A172 (cell line): ENCODE results near the gene RAPGEF4. TPM values are rescaled to one million over a fixed set of nuclear protein-coding genes. Genes with fewer than 3 reads are reported as not detected.

Experiments
- DNase-seq: peaks from one replicate; pipeline ENCODE4 v3.0.0-alpha.2; 2015; ENCODE audit warnings: low spot score
- total RNA-seq: library from RNA; depleted of rRNA; stranded (reverse); fragments of >200 nt; shearing (Covaris generic); gene quantifications from 2 replicates; pipeline ENCODE4 v1.2.3, GENCODE V29; 2014; rRNA removed

The RAPGEF4 gene
- total RNA-seq: 0.62 TPM in 1 of 2 replicates, not detected in the other

DNA sequence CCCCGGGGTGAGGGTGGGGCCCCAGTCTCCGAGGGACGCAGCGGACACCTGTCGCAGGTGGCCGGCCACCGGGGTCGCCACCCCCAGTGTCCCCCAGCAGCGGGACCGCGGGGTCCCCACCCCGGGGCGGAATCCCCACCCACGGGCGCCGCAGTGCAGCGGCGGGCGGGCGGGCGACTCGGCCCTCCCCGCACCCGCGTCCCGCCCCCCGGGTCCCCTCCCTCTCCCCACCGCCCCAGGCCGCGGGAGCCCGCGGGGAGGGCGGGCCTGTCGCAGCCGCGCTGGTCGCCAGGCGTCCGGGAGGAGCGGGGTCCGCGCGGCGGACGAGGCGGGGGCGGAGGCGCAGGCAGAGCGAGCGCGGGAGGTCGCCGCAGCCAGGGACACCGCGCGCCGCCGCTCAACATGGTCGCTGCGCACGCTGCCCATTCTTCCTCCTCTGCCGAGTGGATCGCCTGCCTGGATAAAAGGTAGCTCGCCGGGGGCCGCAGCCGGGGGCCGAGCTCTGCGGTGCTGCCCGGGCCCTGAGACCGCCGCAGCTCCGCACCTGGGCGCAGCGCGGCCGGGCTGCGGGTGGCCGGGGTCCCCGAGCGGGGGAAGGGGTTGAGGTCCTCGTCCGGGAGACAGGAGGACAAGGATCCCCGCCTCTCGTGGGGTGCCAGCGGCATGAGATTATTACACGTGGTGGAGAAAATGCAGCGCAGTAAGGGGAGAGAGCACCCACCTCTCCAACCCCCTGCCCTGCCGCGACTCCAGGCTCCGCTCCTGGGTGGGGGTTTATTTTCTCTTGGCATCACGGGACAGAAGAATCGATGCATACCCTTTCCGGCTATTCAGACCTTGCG lies at the start of gene RAPGEF4:
Gene RAPGEF4 (plus strand): TSS at position 264 of the 842 bp plus-strand sequence. CDS start 139 bp downstream, at position 403.
- DNase-seq: no peak

DNA sequence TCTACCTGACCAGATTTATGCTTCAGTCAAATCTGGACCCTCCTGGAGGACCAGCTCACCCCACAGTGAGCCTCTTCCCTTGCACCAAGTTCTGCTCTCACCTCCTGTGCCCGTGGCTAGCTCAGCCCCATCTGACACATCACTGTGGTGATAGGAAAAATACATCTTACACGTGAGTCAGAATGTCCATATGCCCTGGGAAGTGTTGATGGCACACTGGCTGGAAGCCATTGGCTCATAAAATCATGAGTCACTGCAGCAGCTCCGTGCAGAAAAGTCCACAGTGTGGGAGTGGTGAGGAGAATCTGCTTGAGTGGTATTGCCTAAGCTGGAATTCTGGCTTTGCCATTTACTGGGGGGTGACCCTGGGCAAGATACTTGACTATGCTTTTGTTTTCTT lies 42.6 kb upstream of the RAPGEF4 start:
- DNase-seq: peak; percentile 96

DNA sequence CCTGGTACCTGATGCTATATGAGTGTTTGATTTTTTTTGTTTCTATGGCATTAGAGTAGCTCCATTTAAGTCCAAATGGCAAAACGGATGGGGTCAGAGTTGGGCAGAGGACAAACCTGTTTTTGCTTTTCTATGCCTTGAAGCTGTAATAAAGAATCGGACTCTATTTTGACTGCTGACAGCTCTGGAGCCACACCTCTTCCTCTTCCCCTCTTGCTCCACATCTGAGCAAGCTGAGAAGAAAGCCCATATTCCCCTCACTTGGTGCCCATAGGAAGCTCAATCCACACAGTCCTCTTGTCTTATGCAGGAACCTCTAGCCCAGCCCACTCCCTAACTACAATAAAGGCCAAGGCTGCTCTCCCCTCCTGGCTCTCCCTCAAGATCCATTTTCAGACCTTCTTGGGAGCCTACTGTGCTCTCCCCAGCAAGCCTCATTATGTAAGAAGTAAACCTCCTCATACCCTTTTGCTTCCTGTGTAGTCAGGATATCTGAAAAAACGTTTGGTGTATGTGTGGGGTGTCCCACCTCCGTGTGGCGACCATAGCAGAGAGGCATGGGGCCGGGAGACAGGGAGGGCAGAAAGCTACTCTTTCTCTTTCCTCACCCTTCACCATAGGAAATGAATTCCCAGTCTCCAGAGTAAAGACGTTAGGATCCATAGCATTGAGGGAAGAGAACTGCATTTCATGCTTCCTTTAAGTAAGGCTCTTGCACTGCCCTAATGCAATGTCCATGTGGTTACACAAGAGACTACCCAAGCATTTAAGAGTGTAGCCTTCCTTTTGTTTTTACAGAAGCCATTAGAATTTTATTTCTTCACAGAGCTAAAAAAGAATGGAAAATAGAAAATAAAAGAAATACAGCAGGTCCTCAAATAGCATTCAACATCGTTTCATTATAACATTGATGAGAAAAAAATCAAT lies 41.9 kb upstream of the RAPGEF4 start:
- peak; percentile 26 for DNase-seq

DNA sequence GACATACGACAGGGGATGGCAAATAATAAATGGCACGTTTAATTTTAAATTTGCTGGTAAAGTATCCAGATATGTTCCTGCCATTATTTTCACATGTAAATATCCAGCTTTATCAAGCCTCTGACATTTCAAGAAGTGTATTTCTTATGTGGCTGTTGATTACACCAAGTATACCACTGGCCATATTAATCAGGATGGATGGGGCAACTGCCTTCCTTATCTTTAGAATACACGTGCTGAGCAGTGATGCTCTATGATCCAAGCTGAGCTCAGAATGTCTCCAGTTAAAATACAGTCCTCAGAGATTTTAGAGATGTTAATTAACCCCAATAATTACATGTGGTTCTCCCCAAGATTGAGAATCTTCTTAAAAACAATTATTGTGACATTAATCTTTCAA lies 38.3 kb upstream of the RAPGEF4 start:
- DNase-seq: no peak

DNA sequence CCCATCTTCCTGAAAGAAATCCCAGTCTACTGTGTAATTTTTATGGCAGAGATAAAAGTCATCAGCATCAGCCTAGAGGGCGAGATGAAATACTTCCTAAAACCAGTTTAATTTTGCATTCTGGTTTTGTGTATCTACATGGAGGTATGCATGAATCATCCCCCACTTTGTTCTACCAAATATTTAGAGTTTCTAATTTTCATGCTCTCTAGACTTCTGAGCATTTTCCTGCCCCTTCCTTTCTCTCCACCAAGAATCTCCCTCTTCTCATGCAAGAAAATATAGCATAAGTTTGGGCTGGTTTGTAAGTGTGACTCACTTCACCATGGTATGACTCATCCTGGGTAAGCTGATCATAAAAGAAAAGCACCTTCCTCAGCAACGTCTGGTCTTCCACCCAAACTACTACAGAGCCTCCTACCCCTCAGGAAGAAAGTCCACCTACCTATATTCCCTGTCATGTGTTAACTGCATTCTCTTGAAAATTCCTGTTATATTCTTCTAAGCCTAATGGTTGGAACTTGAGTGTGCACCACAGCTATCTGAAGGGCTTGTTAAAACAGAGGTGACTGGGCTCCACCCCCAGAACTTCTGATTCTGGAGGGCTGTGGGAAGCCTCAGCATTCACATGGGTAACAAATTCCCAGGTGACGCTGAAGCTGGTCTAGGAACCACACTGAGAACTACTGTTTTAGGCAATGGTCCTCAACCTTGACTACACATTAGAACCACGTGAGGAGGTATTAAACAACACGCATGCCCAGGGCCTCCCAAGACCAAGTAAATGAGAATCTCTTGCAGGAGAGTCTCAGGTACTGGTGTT lies 37.4 kb upstream of the RAPGEF4 start:
- DNase-seq: peak; percentile 89

GRCh38 chr2:172701250-172701649 lies 34.4 kb upstream of the RAPGEF4 start:
- DNase-seq: peak; percentile 63

DNA sequence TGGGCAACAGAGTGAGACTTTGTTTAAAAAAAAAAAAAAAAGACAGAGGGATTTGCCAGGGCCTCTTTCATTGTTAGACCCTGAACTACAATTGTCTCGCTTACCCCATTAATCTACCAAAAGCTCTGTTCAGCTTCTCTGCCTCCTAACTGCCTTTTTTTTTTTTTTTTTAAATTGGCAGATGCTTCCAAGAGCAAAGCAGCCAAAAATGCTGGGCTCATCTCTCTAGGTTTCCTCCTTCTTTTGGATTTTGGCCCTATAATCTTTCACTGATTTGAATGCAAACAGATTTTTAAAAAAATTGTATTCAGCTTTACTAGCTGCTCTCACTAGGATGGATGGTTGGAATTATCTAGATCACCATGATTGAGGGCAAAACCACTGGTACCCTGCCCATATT lies 33.2 kb upstream of the RAPGEF4 start:
- DNase-seq: no peak

GRCh38 chr2:172704072-172704936 lies 31.3 kb upstream of the RAPGEF4 start:
- DNase-seq: peak; percentile 31

- no peak for DNase-seq
Measured at GRCh38 chr2:172705352-172705751, 30.3 kb upstream of the RAPGEF4 start.

- DNase-seq: no peak
Measured at GRCh38 chr2:172708247-172708646, 27.4 kb upstream of the RAPGEF4 start.

DNA sequence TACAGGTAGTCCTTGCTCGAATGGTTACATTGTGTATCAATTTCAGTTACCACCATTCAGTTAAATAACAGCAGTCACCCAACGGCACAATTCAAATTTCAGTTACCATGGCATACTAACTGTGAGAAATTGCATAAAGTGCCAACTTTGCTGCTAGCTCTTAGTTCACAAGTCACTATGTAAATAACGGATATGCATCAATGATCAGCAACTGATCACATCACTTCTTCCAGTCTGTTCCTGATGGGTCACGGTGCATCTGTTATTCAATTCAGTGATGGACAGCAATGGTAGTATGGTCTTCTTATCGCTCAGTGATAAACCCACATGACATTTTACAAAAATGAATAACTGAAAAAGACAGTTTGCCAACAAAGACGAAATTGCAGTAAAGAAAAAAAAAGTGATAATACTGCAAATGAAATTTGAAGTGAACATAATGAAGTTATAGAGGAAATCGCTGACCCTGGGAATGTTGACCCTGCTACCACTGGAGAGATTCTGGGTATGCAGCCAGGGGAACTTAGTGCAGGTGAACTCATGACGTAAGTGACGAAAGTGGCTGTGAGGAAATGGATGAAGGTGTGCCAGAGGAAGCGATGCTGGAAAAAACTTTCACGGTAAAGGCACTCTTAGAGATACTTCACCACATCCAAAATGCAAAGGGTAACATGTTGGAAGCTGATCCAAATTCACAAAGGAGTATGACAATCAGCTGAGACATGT lies 25.9 kb upstream of the RAPGEF4 start:
- no peak for DNase-seq

DNA sequence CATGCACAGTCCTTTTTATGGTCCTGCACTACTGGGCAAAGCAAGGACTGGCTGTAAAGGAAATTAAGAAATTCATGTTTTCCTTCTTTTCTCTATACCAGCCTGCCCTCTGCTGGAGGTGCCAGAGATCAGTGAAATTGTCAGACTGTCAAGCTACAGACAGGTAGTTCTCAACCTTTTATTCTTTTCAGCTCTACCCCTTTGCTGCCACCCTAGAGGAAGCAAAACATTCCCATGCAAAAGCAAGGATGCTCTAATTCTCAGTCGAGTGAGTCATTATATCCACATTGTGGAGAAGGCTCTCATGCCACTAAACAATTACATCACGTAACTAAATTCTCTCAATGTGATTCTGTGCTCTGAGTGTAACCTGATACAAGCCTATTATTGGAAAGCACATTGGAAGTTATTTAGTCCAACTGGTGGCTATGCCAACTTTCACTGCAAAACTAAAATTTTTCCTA lies 25.0 kb upstream of the RAPGEF4 start:
- DNase-seq: peak; percentile 71

- no peak for DNase-seq
Measured at GRCh38 chr2:172711110-172711509, 24.5 kb upstream of the RAPGEF4 start.

DNA sequence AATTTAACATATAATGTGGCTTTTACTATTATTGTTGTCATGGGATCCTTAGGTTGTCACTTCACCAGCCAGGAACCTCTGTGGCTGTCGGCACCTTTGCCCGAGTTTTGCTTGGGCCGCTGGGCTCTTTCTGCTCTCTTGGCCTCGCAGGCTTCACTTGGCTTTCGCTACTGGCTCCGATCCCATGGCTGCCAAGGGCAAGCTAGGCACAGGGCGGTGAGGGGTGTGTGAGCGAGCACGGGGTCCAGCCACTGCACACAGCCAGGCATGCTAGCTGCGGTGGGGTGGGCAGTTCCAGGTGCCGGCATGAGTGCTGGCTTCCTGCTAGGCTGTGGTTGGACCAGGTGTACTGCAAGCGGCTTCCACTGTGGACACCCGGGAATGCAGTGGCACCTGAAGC lies 23.4 kb upstream of the RAPGEF4 start:
- no peak for DNase-seq

DNA sequence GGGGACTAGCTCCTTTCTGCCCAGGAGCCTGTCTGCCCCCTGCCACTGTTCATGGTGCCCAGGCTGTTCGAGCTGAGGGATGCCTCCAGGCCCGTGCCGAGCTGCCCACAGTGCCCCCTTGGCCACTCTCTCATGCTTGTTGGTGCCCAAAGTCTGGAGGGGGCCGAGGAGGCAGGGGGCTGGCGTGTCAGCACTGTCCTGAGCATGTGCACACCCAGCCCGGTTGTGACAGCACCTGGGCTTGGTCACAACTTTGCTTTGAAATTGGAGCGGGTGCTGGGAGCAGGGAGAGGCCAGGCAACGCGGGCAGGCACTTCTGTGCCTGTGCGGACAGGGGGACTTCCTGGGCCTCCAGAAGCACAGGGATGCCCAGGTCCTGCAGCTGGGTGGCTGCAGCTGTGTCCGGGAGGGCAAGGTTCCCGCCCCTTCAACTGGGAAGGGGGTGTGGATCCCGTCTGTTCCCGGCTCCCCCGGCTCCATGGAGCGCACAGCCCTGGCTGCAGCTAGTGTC lies 22.2 kb upstream of the RAPGEF4 start:
- DNase-seq: no peak

DNA sequence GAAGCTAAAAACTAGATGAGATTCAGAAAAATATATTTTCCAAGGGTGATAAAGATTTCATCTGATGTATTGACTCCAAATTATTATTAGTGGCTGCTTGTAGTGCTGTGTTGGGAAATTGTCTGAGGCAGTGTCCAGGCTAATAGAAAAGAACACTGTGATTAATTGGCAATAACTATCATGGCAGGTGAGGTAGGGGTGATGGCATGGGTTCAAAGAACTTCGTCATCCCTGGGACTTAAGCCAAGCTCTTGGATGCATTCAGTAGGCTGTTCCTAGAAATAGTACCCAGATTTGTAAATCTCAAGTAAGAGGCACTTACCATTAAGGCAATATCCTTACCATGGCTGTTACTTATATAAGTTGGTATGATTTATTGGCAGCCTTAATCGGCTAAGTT lies 13.2 kb upstream of the RAPGEF4 start:
- DNase-seq: no peak

DNA sequence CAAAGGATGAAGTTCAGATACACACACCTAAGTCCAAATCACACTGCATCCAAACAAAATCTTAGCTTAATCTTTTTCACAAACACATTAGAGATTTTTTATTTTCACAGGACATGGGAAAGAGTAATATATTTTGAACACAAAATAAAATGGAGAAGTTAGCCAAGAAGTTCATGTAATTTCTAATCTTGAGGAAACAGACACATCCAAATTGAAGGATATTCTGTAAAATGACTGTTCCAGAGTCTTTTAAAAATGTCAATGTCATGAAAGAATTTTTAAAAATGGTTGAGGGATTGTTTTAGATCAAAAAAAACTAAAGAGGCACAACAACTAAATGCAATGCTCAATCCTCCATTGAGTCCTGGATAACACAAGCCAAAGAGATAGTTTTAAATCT lies 12.4 kb upstream of the RAPGEF4 start:
- no peak for DNase-seq

DNA sequence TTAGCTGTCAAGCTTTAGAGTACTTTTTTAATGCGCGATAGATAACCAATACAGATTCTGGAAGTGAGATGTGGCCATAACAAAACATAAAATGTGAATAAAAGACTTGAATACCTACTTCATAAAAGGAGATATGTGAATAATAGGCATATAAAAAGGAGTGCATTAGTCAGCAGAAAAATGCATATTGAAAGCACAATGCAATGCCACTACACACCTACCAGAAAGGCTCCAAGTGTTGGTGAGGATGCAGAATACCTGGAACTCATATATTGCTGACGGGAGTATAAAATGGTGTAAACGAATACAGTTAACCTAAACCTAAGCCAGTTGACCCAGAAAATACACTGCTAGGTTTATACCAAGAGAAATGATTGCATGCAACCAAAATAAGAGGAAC lies 10.9 kb upstream of the RAPGEF4 start:
- no peak for DNase-seq

DNA sequence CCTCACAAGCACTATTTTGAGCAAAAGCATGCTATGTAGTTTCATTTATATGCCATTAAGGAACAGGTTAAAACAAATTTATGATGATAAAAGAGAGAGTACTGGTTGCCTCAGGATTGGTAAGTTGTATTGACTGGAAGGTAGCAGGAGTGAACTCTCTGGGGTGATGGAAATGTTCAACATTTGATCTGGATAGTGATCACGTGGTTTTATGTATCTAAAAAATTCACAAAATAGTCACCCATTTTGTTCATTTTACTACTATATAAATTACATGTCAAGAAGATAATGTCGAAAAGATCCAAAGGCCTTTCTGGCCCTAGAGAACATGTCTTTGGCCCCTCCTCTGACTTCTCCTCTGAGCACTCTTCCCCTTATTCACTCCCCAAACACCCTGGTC lies 10.4 kb upstream of the RAPGEF4 start:
- DNase-seq: no peak

DNA sequence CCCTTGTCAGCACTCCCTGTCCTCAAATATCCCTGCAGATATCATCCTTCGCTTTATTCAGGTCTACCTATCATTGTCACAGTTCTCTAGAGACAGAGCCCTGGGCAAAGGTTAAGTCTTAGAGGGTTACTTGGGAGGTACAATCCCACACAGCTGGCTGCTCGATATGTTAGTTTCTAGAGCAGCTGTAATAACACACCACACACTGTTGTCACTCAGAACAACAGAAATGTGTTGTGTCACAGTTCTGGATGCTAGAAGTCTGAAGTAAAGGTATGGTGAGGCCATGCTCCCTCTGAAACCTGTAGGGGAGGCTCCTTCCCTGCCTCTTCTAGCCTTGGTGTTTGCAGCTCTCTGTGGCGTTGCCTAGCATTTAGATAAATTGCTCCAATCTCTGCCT lies 9.9 kb upstream of the RAPGEF4 start:
- DNase-seq: no peak
